B cell (primary cell): ENCODE data around the gene ZNF747. TPM values are rescaled to one million over a fixed set of nuclear protein-coding genes. Genes with fewer than 3 reads are reported as not detected.

Experiments
- ATAC-seq: fragments of 200-7000 bp; cut with Tn5 transposase; one replicate; pipeline ENCODE4 v1.10.0; 2021; ENCODE audit warnings: low read depth, mild to moderate bottlenecking, moderate number of reproducible peaks, moderate library complexity
- CTCF ChIA-PET: fragments of 350-600 bp; sonication (Branson Sonifier 250); formaldehyde crosslinking; loops from one replicate; lab custom pipeline; 2021; ENCODE audit warnings: antibody characterized with exemption, inconsistent platforms; lab: Charles Lee
- POLR2A ChIA-PET: fragments of 350-600 bp; sonication (Branson Sonifier 250); formaldehyde crosslinking; loops from one replicate; lab custom pipeline; 2021; ENCODE audit warnings: antibody characterized with exemption; lab: Charles Lee
- DNase-seq: peaks from one replicate; pipeline ENCODE4 v3.0.0; 2013
- H2AFZ ChIP-seq: 2 replicates; pipeline ENCODE4 v1.6.1; 2012; ENCODE audit warnings: mild to moderate bottlenecking, low read depth, low read length; ENCODE audit not compliant: insufficient read depth, poor library complexity, severe bottlenecking
- H3K27ac ChIP-seq, 2 donors: 1 replicate in 1 of 2; 2 replicates in 1 of 2; pipeline ENCODE4 v1.5.1; 2012 to 2013; ENCODE audit warnings: low read length in 2 of 2, mild to moderate bottlenecking in 2 of 2, moderate library complexity in 1 of 2
- H3K27me3 ChIP-seq, 4 experiments: fragments of 200-600 bp in 1 of 4; sonication (generic) in 1 of 4; replicated peaks in 1 of 4; 1 replicate in 2 of 4; 2 replicates in 2 of 4; pipeline versions ENCODE4 v1.6.1 to v1.7.0; 2013 to 2016; ENCODE audit warnings: low read length in 3 of 4, mild to moderate bottlenecking in 2 of 4, mixed read lengths in 1 of 4, moderate library complexity in 1 of 4; ENCODE audit not compliant: insufficient read depth in 4 of 4, control insufficient read depth in 3 of 4; ENCODE audit errors: control extremely low read depth in 1 of 4
- H3K36me3 ChIP-seq, 2 experiments: replicated peaks in 1 of 2; 1 replicate in 1 of 2; 2 replicates in 1 of 2; pipeline versions ENCODE4 v1.6.1 to v1.7.1; 2013; ENCODE audit warnings: low read length in 1 of 2; ENCODE audit not compliant: insufficient read depth in 2 of 2, control insufficient read depth in 1 of 2; ENCODE audit errors: control extremely low read depth in 1 of 2, extremely low read depth in 1 of 2
- H3K4me1 ChIP-seq, 2 donors: fragments of 200-600 bp in 1 of 2; sonication (generic) in 1 of 2; 1 replicate in 1 of 2; 2 replicates in 1 of 2; pipeline versions ENCODE4 v1.5.1 to v1.6.1; 2013 to 2017; ENCODE audit warnings: low read length in 2 of 2; ENCODE audit not compliant: control insufficient read depth in 2 of 2, insufficient read depth in 2 of 2
- H3K4me2 ChIP-seq: replicated peaks from 2 replicates; pipeline ENCODE3; 2012; ENCODE audit warnings: mild to moderate bottlenecking, low read depth, low read length; ENCODE audit not compliant: poor library complexity, severe bottlenecking
- H3K4me3 ChIP-seq, 5 experiments: fragments of 200-600 bp in 1 of 5; sonication (generic) in 1 of 5; 1 replicate in 3 of 5; 2 replicates in 2 of 5; pipeline versions ENCODE4 v1.5.1 to v1.7.0; 2011 to 2016; ENCODE audit warnings: low read length in 4 of 5, mild to moderate bottlenecking in 4 of 5, low read depth in 2 of 5, control low read depth in 1 of 5, moderate library complexity in 1 of 5; ENCODE audit not compliant: insufficient read depth in 1 of 5; ENCODE audit errors: control extremely low read depth in 1 of 5, extremely low read depth in 1 of 5
- H3K79me2 ChIP-seq: fragments of 200-600 bp; sonication (generic); one replicate; pipeline ENCODE4 v1.6.0; 2016; ENCODE audit warnings: low read length; ENCODE audit not compliant: control insufficient read depth, insufficient read depth
- H3K9ac ChIP-seq: fragments of 200-600 bp; sonication (generic); 2 replicates; pipeline ENCODE4 v1.6.1; 2017; ENCODE audit warnings: mild to moderate bottlenecking, low read length, moderate library complexity
- H3K9me3 ChIP-seq, 3 donors: one replicate each; pipeline versions ENCODE4 v1.6.1 to v1.7.1; 2013; ENCODE audit warnings: low read length in 2 of 3; ENCODE audit not compliant: control insufficient read depth in 2 of 3, insufficient read depth in 1 of 3; ENCODE audit errors: control extremely low read depth in 1 of 3
- H4K20me1 ChIP-seq: 2 replicates; pipeline ENCODE4 v1.6.0; 2012; ENCODE audit warnings: mild to moderate bottlenecking, low read length; ENCODE audit not compliant: insufficient read depth, control insufficient read depth, poor library complexity, severe bottlenecking
- H3K27ac Mint-ChIP-seq: one replicate; pipeline ENCODE4 v1.8.0; 2021; ENCODE audit warnings: mixed read lengths
- H3K27me3 Mint-ChIP-seq: one replicate; pipeline ENCODE4 v1.8.0; 2021; ENCODE audit warnings: mixed read lengths
- H3K4me1 Mint-ChIP-seq: one replicate; pipeline ENCODE4 v1.8.0; 2021; ENCODE audit warnings: mixed read lengths
- H3K4me3 Mint-ChIP-seq: one replicate; pipeline ENCODE4 v1.8.0; 2021; ENCODE audit warnings: mixed read lengths
- H3K9me3 Mint-ChIP-seq: one replicate; pipeline ENCODE4 v1.8.0; 2022; ENCODE audit warnings: mixed read lengths; ENCODE audit not compliant: insufficient read depth
- EZH2 ChIP-seq: IDR thresholded peaks from 2 replicates; pipeline ENCODE4 v1.6.1; 2012; ENCODE audit warnings: borderline replicate concordance, low read depth, mild to moderate bottlenecking, moderate library complexity, low read length; ENCODE audit not compliant: insufficient read depth, poor library complexity, severe bottlenecking
- WGBS: methylation state at CpG from one replicate; pipeline ENCODE4 v1.1.5; 2013; ENCODE audit warnings: missing lambda C conversion rate; ENCODE audit not compliant: insufficient coverage; 5-methylcytosine and 5-hydroxymethylcytosine counted together
- intact Hi-C: fragments of 100-400 bp; cut with micrococcal nuclease; formaldehyde crosslinking; loops from one replicate; pipeline ENCODE4 v1.10.0; 2022
- polyA plus RNA-seq: library from polyadenylated mRNA; depleted of rRNA; stranded (reverse); fragments of >200 nt; gene quantifications from 2 replicates; pipeline ENCODE4 v1.2.3, GENCODE V29; 2012
- total RNA-seq, 2 donors: library from RNA; stranded (reverse); fragments of 120-200 nt in 1 of 2; gene quantifications; 1 replicate in 1 of 2; 2 replicates in 1 of 2; pipeline versions ENCODE4 v1.2.3 to v1.2.4, GENCODE V29; 2013 to 2022
- TF ChIP-seq, protein P1 (sequence below): fragments of 200-600 bp; IDR thresholded peaks from one replicate; pipeline ENCODE4 v1.8.0; 2022; ENCODE audit warnings: antibody characterized with exemption, mild to moderate bottlenecking

Gene ZNF747
- total and polyA plus RNA-seq, 2 donors (not counting 1 experiment from before 2014, with no cell fraction given), result 9.7 to 17.3 TPM

DNA sequence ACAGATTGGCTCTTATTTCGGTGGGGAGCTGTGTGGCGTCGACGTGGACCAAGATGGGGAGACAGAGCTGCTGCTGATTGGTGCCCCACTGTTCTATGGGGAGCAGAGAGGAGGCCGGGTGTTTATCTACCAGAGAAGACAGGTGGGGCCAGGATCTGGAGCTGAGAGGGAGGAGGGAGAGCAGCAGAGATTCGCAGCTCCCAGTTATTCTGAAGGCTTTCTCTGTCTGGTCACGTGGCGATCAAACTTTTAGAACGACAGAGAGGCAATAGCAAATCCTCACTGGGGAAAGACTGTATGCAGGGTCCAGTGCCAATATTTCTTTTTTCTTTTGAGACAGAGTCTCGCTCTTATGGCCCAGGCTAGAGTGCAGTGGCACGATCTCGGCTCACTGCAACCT is 39.9 kb downstream of the ZNF747 start:
- Histone ChIP-seq H3K4me2 (no peak overlapping the region), H3K4me1 (no peaks in the 10 kb centered on the region), H3K36me3 (peaks cover 2 to 70% of the 10 kb centered on the region in 2 experiments), H3K27ac (no peak overlapping the region), H3K9ac (no peak overlapping the region), H2AFZ (no peak overlapping the region), H3K79me2 (peaks cover 14% of the 10 kb centered on the region), H3K27me3 (no peaks in the 10 kb centered on the region), H3K9me3 (no peaks in the 10 kb centered on the region), H4K20me1 (no peaks in the 10 kb centered on the region), H3K4me3 (no peak overlapping the region)
- intact Hi-C loops, result loop anchor here (5.0 kb wide), 1 partner anchor 42 kb away; no protein-coding TSS in a partner anchor
- no peaks in the 10 kb centered on the region for H3K9me3 Mint-ChIP-seq
- no peak overlapping the region for H3K4me3 Mint-ChIP-seq
- peak overlapping the region; percentile 10 for H3K27ac Mint-ChIP-seq
- ChIA-PET POLR2A (no interaction called here), CTCF (no interaction called here)
- DNase-seq, result no peak
- no peaks in the 10 kb centered on the region for H3K4me1 Mint-ChIP-seq
- TF ChIP-seq, protein P1, sequence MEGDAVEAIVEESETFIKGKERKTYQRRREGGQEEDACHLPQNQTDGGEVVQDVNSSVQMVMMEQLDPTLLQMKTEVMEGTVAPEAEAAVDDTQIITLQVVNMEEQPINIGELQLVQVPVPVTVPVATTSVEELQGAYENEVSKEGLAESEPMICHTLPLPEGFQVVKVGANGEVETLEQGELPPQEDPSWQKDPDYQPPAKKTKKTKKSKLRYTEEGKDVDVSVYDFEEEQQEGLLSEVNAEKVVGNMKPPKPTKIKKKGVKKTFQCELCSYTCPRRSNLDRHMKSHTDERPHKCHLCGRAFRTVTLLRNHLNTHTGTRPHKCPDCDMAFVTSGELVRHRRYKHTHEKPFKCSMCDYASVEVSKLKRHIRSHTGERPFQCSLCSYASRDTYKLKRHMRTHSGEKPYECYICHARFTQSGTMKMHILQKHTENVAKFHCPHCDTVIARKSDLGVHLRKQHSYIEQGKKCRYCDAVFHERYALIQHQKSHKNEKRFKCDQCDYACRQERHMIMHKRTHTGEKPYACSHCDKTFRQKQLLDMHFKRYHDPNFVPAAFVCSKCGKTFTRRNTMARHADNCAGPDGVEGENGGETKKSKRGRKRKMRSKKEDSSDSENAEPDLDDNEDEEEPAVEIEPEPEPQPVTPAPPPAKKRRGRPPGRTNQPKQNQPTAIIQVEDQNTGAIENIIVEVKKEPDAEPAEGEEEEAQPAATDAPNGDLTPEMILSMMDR, result no peak
- no peak for TF ChIP-seq EZH2
- WGBS, result 98% methylated on average over 9 of the region's 12 CpGs
- H3K27me3 Mint-ChIP-seq, result no peaks in the 10 kb centered on the region
- ATAC-seq, result no peak

DNA sequence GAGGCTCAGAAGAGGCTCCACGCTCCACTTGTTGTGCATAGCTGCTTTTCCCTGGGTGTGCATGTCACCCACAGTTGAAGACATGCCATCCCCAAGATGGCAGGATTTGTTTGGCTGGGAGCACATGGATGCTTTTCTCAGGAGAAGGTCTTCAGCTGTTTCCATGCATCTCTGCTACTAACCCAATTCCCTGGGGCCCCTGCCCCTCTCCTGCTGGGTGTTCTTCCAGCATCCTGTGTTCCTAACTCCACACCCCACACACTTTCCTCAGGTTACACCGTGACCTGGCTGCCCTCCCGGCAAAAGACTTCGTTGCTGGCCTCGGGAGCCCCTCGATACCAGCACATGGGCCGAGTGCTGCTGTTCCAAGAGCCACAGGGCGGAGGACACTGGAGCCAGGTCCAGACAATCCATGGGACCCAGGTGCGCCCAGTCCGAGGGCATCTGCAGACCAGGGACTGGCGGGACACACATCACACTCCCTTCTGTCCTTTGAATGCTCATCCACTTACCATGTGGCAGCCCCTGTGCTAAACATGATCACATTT is 40.6 kb downstream of the ZNF747 start:
- H3K4me2 ChIP-seq, result no peak overlapping the region
- H3K4me1 ChIP-seq, result no peaks in the 10 kb centered on the region
- H3K9ac ChIP-seq, result no peak overlapping the region
- Mint-ChIP-seq H3K4me3 (no peak overlapping the region), H3K27ac (no peak overlapping the region), H3K9me3 (no peaks in the 10 kb centered on the region), H3K27me3 (no peaks in the 10 kb centered on the region), H3K4me1 (no peaks in the 10 kb centered on the region)
- no peak overlapping the region for H2AFZ ChIP-seq
- H3K36me3 ChIP-seq, result peaks cover 0 to 69% of the 10 kb centered on the region in 2 experiments
- no peaks in the 10 kb centered on the region for H3K9me3 ChIP-seq
- POLR2A ChIA-PET, result interaction anchor here (0.6 kb wide), 1 partner anchor 369 kb away, joined by 3 read pairs; no protein-coding TSS in a partner anchor
- no peak overlapping the region for H3K4me3 ChIP-seq
- H3K79me2 ChIP-seq, result peaks cover 14% of the 10 kb centered on the region
- H3K27me3 ChIP-seq, result no peaks in the 10 kb centered on the region
- TF ChIP-seq, protein P1, result no peak
- TF ChIP-seq EZH2, result no peak
- CTCF ChIA-PET, result no interaction called here
- DNase-seq, result no peak
- intact Hi-C loops, result loop anchor here (5.0 kb wide), 1 partner anchor 42 kb away; no protein-coding TSS in a partner anchor
- no peak for ATAC-seq
- over 99% methylated on average over 11 of the region's 11 CpGs for WGBS
- no peaks in the 10 kb centered on the region for H4K20me1 ChIP-seq
- no peak overlapping the region for H3K27ac ChIP-seq
